Measurements from ENCODE around the gene SPEM3.

Gene SPEM3

GRCh38 chr17:7415784-7416183 is 12.9 kb upstream of the SPEM3 start:
- H3K36me3 ChIP-seq (ENCODE audit: low read length), result no peaks in the 10 kb centered on the region

GRCh38 chr17:7416323-7416722 is 12.3 kb upstream of the SPEM3 start:
- Histone ChIP-seq H2AFZ (ENCODE audit: low read depth, low read length, severe bottlenecking) (no peak overlapping the region), H3K9me3 (ENCODE audit: insufficient read depth, low read length) (no peaks in the 10 kb centered on the region), H3K4me2 (ENCODE audit: low read depth, low read length, poor library complexity, severe bottlenecking) (no peak overlapping the region), H3K36me3 (ENCODE audit: low read length) (no peaks in the 10 kb centered on the region), H3K27ac (ENCODE audit: low read depth, low read length) (no peak overlapping the region), H4K20me1 (ENCODE audit: low read depth, low read length) (no peaks in the 10 kb centered on the region), H3K9me2 (replicated peaks; ENCODE audit: insufficient read depth, low read length) (no peaks in the 10 kb centered on the region), H3K9ac (ENCODE audit: low read length) (no peak overlapping the region), H3K4me3 (ENCODE audit: insufficient read depth, low read length, poor library complexity, severe bottlenecking) (no peak overlapping the region), H3F3A (ENCODE audit: insufficient read depth) (no peaks in the 10 kb centered on the region), H3K27me3 (ENCODE audit: low read length) (no peaks in the 10 kb centered on the region), H3K79me2 (ENCODE audit: insufficient read depth, low read length) (no peaks in the 10 kb centered on the region)
- TF ChIP-seq EZH2phosphoT487 (conservative IDR thresholded peaks at IDR 0.05; ENCODE audit: low read length), result no peak
- TF ChIP-seq, protein P1, sequence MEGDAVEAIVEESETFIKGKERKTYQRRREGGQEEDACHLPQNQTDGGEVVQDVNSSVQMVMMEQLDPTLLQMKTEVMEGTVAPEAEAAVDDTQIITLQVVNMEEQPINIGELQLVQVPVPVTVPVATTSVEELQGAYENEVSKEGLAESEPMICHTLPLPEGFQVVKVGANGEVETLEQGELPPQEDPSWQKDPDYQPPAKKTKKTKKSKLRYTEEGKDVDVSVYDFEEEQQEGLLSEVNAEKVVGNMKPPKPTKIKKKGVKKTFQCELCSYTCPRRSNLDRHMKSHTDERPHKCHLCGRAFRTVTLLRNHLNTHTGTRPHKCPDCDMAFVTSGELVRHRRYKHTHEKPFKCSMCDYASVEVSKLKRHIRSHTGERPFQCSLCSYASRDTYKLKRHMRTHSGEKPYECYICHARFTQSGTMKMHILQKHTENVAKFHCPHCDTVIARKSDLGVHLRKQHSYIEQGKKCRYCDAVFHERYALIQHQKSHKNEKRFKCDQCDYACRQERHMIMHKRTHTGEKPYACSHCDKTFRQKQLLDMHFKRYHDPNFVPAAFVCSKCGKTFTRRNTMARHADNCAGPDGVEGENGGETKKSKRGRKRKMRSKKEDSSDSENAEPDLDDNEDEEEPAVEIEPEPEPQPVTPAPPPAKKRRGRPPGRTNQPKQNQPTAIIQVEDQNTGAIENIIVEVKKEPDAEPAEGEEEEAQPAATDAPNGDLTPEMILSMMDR (IDR thresholded peaks at IDR 0.05; ENCODE audit: insufficient read depth, low read length, poor library complexity, severe bottlenecking), result no peak

More at GRCh38 chr17:7415784-7416183, 12.9 kb upstream of the SPEM3 start:
- Histone ChIP-seq H3K9me3 (ENCODE audit: insufficient read depth, low read length) (no peaks in the 10 kb centered on the region), H3K4me3 (ENCODE audit: insufficient read depth, low read length, poor library complexity, severe bottlenecking) (no peak overlapping the region), H3K4me2 (ENCODE audit: low read depth, low read length, poor library complexity, severe bottlenecking) (no peak overlapping the region), H3K79me2 (ENCODE audit: insufficient read depth, low read length) (no peaks in the 10 kb centered on the region), H3K9me2 (replicated peaks; ENCODE audit: insufficient read depth, low read length) (no peaks in the 10 kb centered on the region), H4K20me1 (ENCODE audit: low read depth, low read length) (no peaks in the 10 kb centered on the region), H3F3A (ENCODE audit: insufficient read depth) (no peaks in the 10 kb centered on the region), H2AFZ (ENCODE audit: low read depth, low read length, severe bottlenecking) (no peak overlapping the region), H3K9ac (ENCODE audit: low read length) (no peak overlapping the region), H3K27me3 (ENCODE audit: low read length) (no peaks in the 10 kb centered on the region), H3K27ac (ENCODE audit: low read depth, low read length) (no peak overlapping the region)
- TF ChIP-seq, protein P1 (IDR thresholded peaks at IDR 0.05; ENCODE audit: insufficient read depth, low read length, poor library complexity, severe bottlenecking), result no peak
- no peak for TF ChIP-seq EZH2phosphoT487 (conservative IDR thresholded peaks at IDR 0.05; ENCODE audit: low read length)

DNA sequence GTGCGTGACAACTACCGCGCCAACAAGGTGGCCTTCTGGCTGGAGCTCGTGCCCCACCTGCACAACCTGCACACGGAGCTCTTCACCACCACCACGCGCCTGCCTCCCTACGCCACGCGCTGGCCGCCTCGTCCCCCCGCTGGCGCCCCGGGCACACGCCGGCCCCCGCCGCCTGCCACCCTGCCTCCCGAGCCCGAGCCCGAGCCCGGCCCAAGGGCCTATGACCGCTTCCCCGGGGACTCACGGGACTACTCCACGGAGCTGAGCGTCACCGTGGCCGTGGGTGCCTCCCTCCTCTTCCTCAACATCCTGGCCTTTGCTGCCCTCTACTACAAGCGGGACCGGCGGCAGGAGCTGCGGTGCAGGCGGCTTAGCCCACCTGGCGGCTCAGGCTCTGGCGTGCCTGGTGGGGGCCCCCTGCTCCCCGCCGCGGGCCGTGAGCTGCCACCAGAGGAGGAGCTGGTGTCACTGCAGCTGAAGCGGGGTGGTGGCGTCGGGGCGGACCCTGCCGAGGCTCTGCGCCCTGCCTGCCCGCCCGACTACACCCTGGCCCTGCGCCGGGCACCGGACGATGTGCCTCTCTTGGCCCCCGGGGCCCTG is 11.5 kb upstream of the SPEM3 start:
- Histone ChIP-seq H3F3A (ENCODE audit: insufficient read depth) (no peaks in the 10 kb centered on the region), H3K4me2 (ENCODE audit: low read depth, low read length, poor library complexity, severe bottlenecking) (no peak overlapping the region), H3K27ac (ENCODE audit: low read depth, low read length) (no peak overlapping the region), H3K9ac (ENCODE audit: low read length) (no peak overlapping the region), H3K9me3 (ENCODE audit: insufficient read depth, low read length) (no peaks in the 10 kb centered on the region), H3K79me2 (ENCODE audit: insufficient read depth, low read length) (no peaks in the 10 kb centered on the region), H3K4me3 (ENCODE audit: insufficient read depth, low read length, poor library complexity, severe bottlenecking) (no peak overlapping the region), H3K9me2 (replicated peaks; ENCODE audit: insufficient read depth, low read length) (no peaks in the 10 kb centered on the region), H4K20me1 (ENCODE audit: low read depth, low read length) (no peaks in the 10 kb centered on the region), H2AFZ (ENCODE audit: low read depth, low read length, severe bottlenecking) (no peak overlapping the region), H3K27me3 (ENCODE audit: low read length) (no peaks in the 10 kb centered on the region), H3K36me3 (ENCODE audit: low read length) (no peaks in the 10 kb centered on the region)
- no peak for TF ChIP-seq EZH2phosphoT487 (conservative IDR thresholded peaks at IDR 0.05; ENCODE audit: low read length)
- TF ChIP-seq, protein P1 (IDR thresholded peaks at IDR 0.05; ENCODE audit: insufficient read depth, low read length, poor library complexity, severe bottlenecking), result no peak

All from SU-DHL-6 (cell line).